Kidney (tissue), 14 donors: ENCODE data around the gene PTPRG. TPM values are rescaled to one million over a fixed set of nuclear protein-coding genes. Genes with fewer than 3 reads are reported as not detected.

Experiments used
- DNase-seq, 5 donors: peaks; one replicate each; pipeline ENCODE4 v3.0.0-alpha.2; 2013 to 2020
- FAIRE-seq: peaks from 2 replicates; lab custom pipeline; 2012; peaks lifted over from hg19 to GRCh38; lab: Jason Lieb, UNC
- H3K27ac ChIP-seq, 2 donors: one replicate each; pipeline ENCODE4 v1.7.0; 2013; ENCODE audit warnings: low read depth in 2 of 2, low read length in 2 of 2, inconsistent platforms in 1 of 2
- H3K27me3 ChIP-seq: one replicate; pipeline ENCODE4 v1.7.1; 2013; ENCODE audit warnings: low read length, inconsistent platforms; ENCODE audit not compliant: control insufficient read depth, insufficient read depth
- H3K36me3 ChIP-seq, 3 donors: one replicate each; pipeline versions ENCODE4 v1.7.0 to v1.7.1; 2013; ENCODE audit warnings: low read length in 3 of 3, control low read depth in 1 of 3, inconsistent platforms in 1 of 3; ENCODE audit not compliant: insufficient read depth in 3 of 3, control insufficient read depth in 2 of 3
- H3K4me1 ChIP-seq, 3 donors: one replicate each; pipeline versions ENCODE4 v1.7.0 to v1.7.1; 2013; ENCODE audit warnings: low read length in 3 of 3, inconsistent platforms in 1 of 3, low read depth in 1 of 3; ENCODE audit not compliant: control insufficient read depth in 2 of 3, insufficient read depth in 2 of 3
- H3K4me3 ChIP-seq, 3 donors: one replicate each; pipeline versions ENCODE4 v1.7.0 to v1.8.1; 2013; ENCODE audit warnings: low read length in 3 of 3, control low read depth in 1 of 3, inconsistent platforms in 1 of 3
- H3K9ac ChIP-seq, 3 donors: one replicate each; pipeline versions ENCODE4 v1.7.0 to v1.7.1; 2013; ENCODE audit warnings: low read length in 3 of 3, control low read depth in 1 of 3, inconsistent platforms in 1 of 3
- H3K9me3 ChIP-seq, 3 donors: one replicate each; pipeline versions ENCODE4 v1.7.0 to v1.7.1; 2013; ENCODE audit warnings: low read length in 3 of 3, control low read depth in 1 of 3, inconsistent platforms in 1 of 3; ENCODE audit not compliant: control insufficient read depth in 2 of 3, insufficient read depth in 1 of 3
- intact Hi-C: fragments of 100-400 bp; cut with DNase I; formaldehyde crosslinking; loops from one replicate; pipeline ENCODE4 v1.11.1; 2022
- polyA plus RNA-seq: library from polyadenylated mRNA; stranded (reverse); fragments of 350-450 nt; fragmentation: Illumina TruSeq; extraction: RNeasy Lipid Tissue Mini Kit (QIAGEN cat#74804); gene quantifications from one replicate; pipeline ENCODE4 v1.2.3, GENCODE V29; 2014; ENCODE audit warnings: low read depth, low replicate concordance; ENCODE audit not compliant: insufficient read depth
- total RNA-seq: library from RNA; stranded (reverse); fragmentation: NEBNext Ultra II Directional; extraction: Animal tissue kit (Norgen Biotek cat#: 25700); gene quantifications from one replicate; pipeline ENCODE4 v1.2.1, GENCODE V29; 2021
- TF ChIP-seq, protein P1 (sequence below): IDR thresholded peaks from 3 replicates; pipeline ENCODE4 v1.5.1; 2012; ENCODE audit warnings: mild to moderate bottlenecking, moderate library complexity, borderline replicate concordance; ENCODE audit not compliant: insufficient read depth; ENCODE audit errors: extremely low read depth
- donor health status: control.
- donor health status: control.
- donor health status: control.
- donor health status: control.
- donor health status: control.
- donor health status: DM: yes; HTN: yes; CAD: no.
- donor health status: Normal renal cell carcinoma (clear cell type).

Gene PTPRG
- total and polyA plus RNA-seq, 2 donors from 2014 or later: 9.2 to 154 TPM

DNA sequence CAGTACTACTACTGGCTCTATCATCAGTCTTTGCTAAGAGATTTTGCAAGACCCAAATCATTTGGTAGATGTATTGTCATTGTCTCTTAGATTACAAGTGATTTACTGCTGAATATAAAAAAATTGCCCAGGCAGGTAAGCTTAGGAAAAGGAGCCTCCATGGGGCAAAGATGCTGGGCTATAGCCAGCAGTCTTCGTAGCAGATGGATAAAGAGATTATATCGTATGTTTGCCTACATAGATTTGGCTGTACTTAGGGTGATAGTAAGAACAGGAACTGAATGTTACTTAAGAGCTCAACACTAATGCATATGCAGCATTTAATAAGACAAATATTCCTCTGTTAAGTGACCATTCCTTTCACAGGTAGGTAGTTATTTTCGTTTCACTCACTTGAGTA lies 48.9 kb downstream of the PTPRG start:
- no peak for DNase-seq
- Histone ChIP-seq H3K27me3 (no peaks in the 10 kb centered on the region), H3K4me3 (no peak overlapping the region), H3K9ac (no peak overlapping the region), H3K4me1 (peaks cover 0 to 7% (median 6%) of the 10 kb centered on the region in 3 donors), H3K27ac (no peak overlapping the region), H3K9me3 (no peaks in the 10 kb centered on the region), H3K36me3 (no peaks in the 10 kb centered on the region)
- TF ChIP-seq, protein P1, sequence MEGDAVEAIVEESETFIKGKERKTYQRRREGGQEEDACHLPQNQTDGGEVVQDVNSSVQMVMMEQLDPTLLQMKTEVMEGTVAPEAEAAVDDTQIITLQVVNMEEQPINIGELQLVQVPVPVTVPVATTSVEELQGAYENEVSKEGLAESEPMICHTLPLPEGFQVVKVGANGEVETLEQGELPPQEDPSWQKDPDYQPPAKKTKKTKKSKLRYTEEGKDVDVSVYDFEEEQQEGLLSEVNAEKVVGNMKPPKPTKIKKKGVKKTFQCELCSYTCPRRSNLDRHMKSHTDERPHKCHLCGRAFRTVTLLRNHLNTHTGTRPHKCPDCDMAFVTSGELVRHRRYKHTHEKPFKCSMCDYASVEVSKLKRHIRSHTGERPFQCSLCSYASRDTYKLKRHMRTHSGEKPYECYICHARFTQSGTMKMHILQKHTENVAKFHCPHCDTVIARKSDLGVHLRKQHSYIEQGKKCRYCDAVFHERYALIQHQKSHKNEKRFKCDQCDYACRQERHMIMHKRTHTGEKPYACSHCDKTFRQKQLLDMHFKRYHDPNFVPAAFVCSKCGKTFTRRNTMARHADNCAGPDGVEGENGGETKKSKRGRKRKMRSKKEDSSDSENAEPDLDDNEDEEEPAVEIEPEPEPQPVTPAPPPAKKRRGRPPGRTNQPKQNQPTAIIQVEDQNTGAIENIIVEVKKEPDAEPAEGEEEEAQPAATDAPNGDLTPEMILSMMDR: no peak
- intact Hi-C loops: no loop called here
- no peak for FAIRE-seq

DNA sequence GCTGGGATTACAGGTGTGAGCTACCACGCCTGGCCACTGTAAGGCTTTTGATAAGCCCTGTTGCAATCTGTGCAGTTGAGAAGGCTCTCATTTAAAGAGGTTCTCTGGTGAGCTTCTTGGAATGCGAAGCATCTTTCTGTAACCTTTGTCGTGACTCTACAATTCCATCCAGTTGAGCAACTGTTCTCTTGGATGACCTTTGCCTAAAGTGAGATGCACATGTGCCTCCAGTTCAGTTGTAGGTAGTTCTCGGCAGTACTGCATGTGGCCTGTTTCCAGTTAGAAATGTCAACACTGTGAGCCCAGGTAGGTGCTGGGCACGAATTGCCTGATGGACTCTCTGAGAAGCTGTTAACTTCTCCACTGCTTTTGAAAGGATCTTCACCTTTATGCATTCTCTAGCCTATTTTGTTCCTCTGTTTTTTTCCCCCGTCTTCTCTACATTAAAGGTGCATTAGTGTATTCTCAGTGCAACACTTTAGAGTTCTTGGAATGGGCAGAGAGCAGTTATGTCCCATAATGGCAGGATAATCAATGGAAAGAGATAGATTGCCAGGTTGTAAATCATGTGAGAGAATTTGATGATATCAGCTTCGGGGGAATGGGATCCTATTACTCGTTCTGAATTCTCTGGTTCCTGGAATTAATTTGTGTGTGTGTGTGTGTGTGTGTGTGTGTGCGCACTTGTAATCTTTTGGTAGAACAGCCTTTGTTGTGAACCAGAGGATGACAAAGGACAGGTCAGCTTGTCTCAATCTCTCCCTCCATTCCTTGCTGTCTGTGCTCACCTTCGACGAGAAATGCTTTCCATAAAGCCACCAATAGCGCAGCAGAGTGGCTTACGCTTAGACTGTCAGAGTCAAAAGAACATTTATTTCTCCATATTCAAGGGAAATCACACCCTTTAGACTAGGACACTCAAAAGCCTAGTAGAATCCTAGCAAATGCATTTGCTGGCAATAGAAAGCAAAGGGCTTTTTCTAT lies 51.1 kb downstream of the PTPRG start:
- TF ChIP-seq, protein P1: no peak
- Histone ChIP-seq H3K36me3 (no peaks in the 10 kb centered on the region), H3K9ac (no peak overlapping the region), H3K27ac (no peak overlapping the region), H3K27me3 (no peaks in the 10 kb centered on the region), H3K4me1 (peaks cover 0 to 16% (median 15%) of the 10 kb centered on the region in 3 donors), H3K4me3 (no peak overlapping the region), H3K9me3 (no peaks in the 10 kb centered on the region)
- DNase-seq: no peak
- intact Hi-C loops: no loop called here
- FAIRE-seq: no peak

DNA sequence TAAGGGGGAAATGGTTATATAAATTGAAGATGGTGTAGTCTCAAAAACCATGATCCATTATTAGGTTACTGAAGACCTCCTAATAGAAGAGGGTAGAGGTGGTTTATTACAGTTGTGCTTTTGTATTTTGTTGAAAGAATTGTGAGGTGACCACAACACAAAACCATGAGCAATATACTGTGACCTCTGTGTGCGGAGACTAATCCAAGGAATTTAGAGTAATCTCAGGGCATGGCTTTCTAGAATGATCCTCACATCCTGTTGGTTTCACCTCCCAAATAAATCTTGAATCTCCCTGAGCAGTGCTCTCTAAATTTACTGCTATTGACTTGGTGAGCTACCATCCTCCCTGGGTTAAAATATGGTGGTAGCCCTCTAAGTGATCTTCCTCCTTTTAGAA lies 52.3 kb downstream of the PTPRG start:
- FAIRE-seq (no peak), DNase-seq (no peak)
- no peaks in the 10 kb centered on the region for H3K36me3 ChIP-seq
- intact Hi-C loops: no loop called here
- H3K4me1 ChIP-seq: peaks cover 0 to 19% (median 15%) of the 10 kb centered on the region in 3 donors
- no peaks in the 10 kb centered on the region for H3K27me3 ChIP-seq
- TF ChIP-seq, protein P1: no peak
- H3K4me3 ChIP-seq: no peak overlapping the region
- H3K9ac ChIP-seq: no peak overlapping the region
- H3K9me3 ChIP-seq: no peaks in the 10 kb centered on the region
- no peak overlapping the region for H3K27ac ChIP-seq
